Measurements from ENCODE around the gene VPS35L.
A peak's percentile ranks its signal among the peaks of the same experiment; 100 is the strongest.

Gene VPS35L

GRCh38 chr16:19691161-19691711 is 135.7 kb downstream of the VPS35L start:
- Histone ChIP-seq H3K27ac (ENCODE audit: low read length) (no peak overlapping the region), H3K27me3 (ENCODE audit: control insufficient read depth in 1 of 2, insufficient read depth in 2 of 2, low read length in 2 of 2) (no peaks in the 10 kb centered on the region), H3K9me3 (ENCODE audit: control insufficient read depth in 2 of 2, low read length in 2 of 2) (no peaks in the 10 kb centered on the region), H3K4me3 (ENCODE audit: low read length in 2 of 2) (no peak overlapping the region), H3K4me1 (ENCODE audit: control insufficient read depth, insufficient read depth, low read length) (peaks cover 3% of the 10 kb centered on the region), H3K9ac (ENCODE audit: low read length in 2 of 2) (no peak overlapping the region), H3K36me3 (ENCODE audit: control insufficient read depth in 2 of 2, insufficient read depth in 2 of 2, low read length in 2 of 2) (peaks cover 13 to 26% of the 10 kb centered on the region in 2 donors)

GRCh38 chr16:19694989-19695388 is 139.5 kb downstream of the VPS35L start:
- H3K4me1 ChIP-seq (ENCODE audit: control insufficient read depth, insufficient read depth, low read length): peaks cover 13% of the 10 kb centered on the region
- peaks cover 12 to 20% of the 10 kb centered on the region in 2 donors for H3K36me3 ChIP-seq (ENCODE audit: control insufficient read depth in 2 of 2, insufficient read depth in 2 of 2, low read length in 2 of 2)
- H3K9ac ChIP-seq (ENCODE audit: low read length in 2 of 2): no peak overlapping the region
- no peaks in the 10 kb centered on the region for H3K9me3 ChIP-seq (ENCODE audit: control insufficient read depth in 2 of 2, low read length in 2 of 2)
- no peaks in the 10 kb centered on the region for H3K27me3 ChIP-seq (ENCODE audit: control insufficient read depth in 1 of 2, insufficient read depth in 2 of 2, low read length in 2 of 2)
- no peak overlapping the region for H3K27ac ChIP-seq (ENCODE audit: low read length)
- H3K4me3 ChIP-seq (ENCODE audit: low read length in 2 of 2): no peak overlapping the region

- peak overlapping the region; percentile 41 for H3K27ac ChIP-seq (ENCODE audit: low read length)
- H3K9ac ChIP-seq (ENCODE audit: low read length in 2 of 2): no peak overlapping the region
- H3K9me3 ChIP-seq (ENCODE audit: control insufficient read depth in 2 of 2, low read length in 2 of 2): no peaks in the 10 kb centered on the region
- peaks cover 10 to 17% of the 10 kb centered on the region in 2 donors for H3K36me3 ChIP-seq (ENCODE audit: control insufficient read depth in 2 of 2, insufficient read depth in 2 of 2, low read length in 2 of 2)
- no peaks in the 10 kb centered on the region for H3K27me3 ChIP-seq (ENCODE audit: control insufficient read depth in 1 of 2, insufficient read depth in 2 of 2, low read length in 2 of 2)
- H3K4me3 ChIP-seq (ENCODE audit: low read length in 2 of 2): no peak overlapping the region
- H3K4me1 ChIP-seq (ENCODE audit: control insufficient read depth, insufficient read depth, low read length): peaks cover 16% of the 10 kb centered on the region
Measured at GRCh38 chr16:19696328-19696727, 140.8 kb downstream of the VPS35L start.

GRCh38 chr16:19696961-19697360 is 141.5 kb downstream of the VPS35L start:
- Histone ChIP-seq H3K9ac (ENCODE audit: low read length in 2 of 2) (no peak overlapping the region), H3K27me3 (ENCODE audit: control insufficient read depth in 1 of 2, insufficient read depth in 2 of 2, low read length in 2 of 2) (no peaks in the 10 kb centered on the region), H3K36me3 (ENCODE audit: control insufficient read depth in 2 of 2, insufficient read depth in 2 of 2, low read length in 2 of 2) (peaks cover 7 to 14% of the 10 kb centered on the region in 2 donors), H3K9me3 (ENCODE audit: control insufficient read depth in 2 of 2, low read length in 2 of 2) (no peaks in the 10 kb centered on the region), H3K27ac (ENCODE audit: low read length) (peak overlapping the region; percentile 37), H3K4me1 (ENCODE audit: control insufficient read depth, insufficient read depth, low read length) (peaks cover 16% of the 10 kb centered on the region), H3K4me3 (ENCODE audit: low read length in 2 of 2) (no peak overlapping the region)

DNA sequence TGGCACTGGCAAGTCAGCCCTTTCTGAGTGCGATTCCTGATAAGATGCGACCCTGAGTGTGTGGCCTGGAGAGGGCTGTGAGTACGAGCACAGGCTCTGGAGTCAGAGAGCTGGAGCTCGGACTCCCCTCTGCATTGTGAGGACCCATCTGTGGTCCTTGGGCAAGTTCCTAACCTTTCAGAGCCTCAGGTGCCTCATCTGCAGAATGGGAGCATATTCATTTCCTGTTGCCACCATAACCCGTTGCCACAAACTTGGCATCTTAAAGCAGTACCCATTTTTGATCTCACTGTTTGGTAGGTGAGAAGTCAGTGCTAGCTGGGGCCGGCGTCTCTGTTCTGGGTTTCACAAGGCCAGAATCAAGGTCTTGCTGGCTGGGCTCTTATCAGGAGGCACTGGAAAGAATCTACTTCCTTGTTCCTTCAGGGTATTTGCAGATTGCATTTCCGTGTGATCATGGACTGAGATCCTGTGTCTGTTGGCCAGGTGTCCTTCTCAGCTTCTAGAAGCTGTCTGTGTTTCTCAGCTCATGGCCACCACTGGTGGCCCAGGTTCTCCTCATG is 142.3 kb downstream of the VPS35L start:
- Histone ChIP-seq H3K4me3 (ENCODE audit: low read length in 2 of 2) (no peak overlapping the region), H3K36me3 (ENCODE audit: control insufficient read depth in 2 of 2, insufficient read depth in 2 of 2, low read length in 2 of 2) (peaks cover 4 to 16% of the 10 kb centered on the region in 2 donors), H3K27ac (ENCODE audit: low read length) (no peak overlapping the region), H3K9me3 (ENCODE audit: control insufficient read depth in 2 of 2, low read length in 2 of 2) (no peaks in the 10 kb centered on the region), H3K9ac (ENCODE audit: low read length in 2 of 2) (no peak overlapping the region), H3K4me1 (ENCODE audit: control insufficient read depth, insufficient read depth, low read length) (peaks cover 16% of the 10 kb centered on the region), H3K27me3 (ENCODE audit: control insufficient read depth in 1 of 2, insufficient read depth in 2 of 2, low read length in 2 of 2) (no peaks in the 10 kb centered on the region)

DNA sequence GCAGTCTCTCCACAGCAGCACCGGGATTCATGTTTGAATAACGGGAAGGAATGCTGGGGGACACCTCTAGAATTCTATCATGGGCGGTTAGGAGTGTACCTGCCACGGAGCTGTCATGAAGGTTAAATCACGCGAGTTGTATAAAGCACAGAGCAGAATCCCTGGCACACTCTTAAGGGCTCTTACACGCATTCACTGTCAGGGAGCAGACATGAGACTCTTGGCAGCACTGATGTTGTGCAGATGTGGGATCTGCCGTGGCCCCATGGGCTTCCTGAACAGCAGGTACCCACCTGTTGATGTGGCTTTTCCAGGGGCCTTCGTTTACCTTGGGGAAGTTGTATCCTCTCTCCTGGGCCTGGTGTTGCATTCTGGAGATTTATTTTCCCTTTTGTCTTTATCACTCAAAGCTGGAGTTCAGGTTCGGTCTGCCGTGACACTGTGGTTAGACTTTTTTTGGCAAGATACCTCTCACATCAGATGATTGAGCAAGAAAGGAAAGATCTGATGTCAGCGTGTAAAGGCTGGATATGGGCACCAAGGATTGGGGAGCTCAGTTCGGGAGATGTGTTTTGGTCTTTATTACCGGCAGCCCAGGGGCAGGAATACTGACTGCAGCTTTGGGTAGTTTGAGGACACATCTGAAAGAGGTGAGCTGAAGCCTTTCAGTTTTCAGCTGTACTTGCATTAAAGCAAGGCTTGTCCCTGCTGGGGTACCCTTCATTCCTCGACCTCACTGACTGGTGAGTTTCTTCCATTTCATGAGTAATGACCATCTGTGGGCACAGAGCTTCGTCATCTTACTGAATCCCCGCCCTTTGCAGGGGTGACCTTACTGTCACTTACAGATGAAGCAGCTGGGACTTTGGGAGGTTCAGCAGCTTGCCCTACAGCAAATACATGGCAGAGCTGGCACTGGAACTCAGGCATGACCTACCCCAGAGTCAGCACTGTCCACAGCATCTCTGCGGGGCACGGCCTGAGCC is 143.3 kb downstream of the VPS35L start:
- H3K27me3 ChIP-seq (ENCODE audit: control insufficient read depth in 1 of 2, insufficient read depth in 2 of 2, low read length in 2 of 2): no peaks in the 10 kb centered on the region
- no peak overlapping the region for H3K27ac ChIP-seq (ENCODE audit: low read length)
- peaks cover 16% of the 10 kb centered on the region for H3K4me1 ChIP-seq (ENCODE audit: control insufficient read depth, insufficient read depth, low read length)
- H3K9me3 ChIP-seq (ENCODE audit: control insufficient read depth in 2 of 2, low read length in 2 of 2): no peaks in the 10 kb centered on the region
- no peak overlapping the region for H3K4me3 ChIP-seq (ENCODE audit: low read length in 2 of 2)
- H3K36me3 ChIP-seq (ENCODE audit: control insufficient read depth in 2 of 2, insufficient read depth in 2 of 2, low read length in 2 of 2): peaks cover 7 to 24% of the 10 kb centered on the region in 2 donors
- H3K9ac ChIP-seq (ENCODE audit: low read length in 2 of 2): no peak overlapping the region

DNA sequence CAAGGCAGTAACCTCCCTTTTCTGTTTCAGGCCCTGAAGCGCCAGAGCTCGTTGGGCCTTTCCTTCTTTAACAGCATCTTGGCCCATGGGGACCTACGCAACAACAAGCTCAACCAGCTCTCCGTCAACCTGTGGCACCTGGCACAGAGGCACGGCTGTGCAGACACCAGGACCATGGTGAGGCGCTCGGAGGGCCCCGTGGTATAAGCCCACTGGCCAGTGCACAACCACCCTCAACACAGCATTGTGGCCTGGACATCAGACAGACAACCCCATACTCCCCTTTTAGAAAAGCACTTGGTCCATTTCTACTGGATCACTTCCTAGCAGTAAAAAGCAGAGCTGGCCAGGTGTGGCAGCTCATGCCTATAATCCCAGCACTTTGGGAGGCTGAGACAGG is 144.0 kb downstream of the VPS35L start:
- Histone ChIP-seq H3K9ac (ENCODE audit: low read length in 2 of 2) (no peak overlapping the region), H3K27ac (ENCODE audit: low read length) (no peak overlapping the region), H3K4me3 (ENCODE audit: low read length in 2 of 2) (no peak overlapping the region), H3K4me1 (ENCODE audit: control insufficient read depth, insufficient read depth, low read length) (peaks cover 17% of the 10 kb centered on the region), H3K27me3 (ENCODE audit: control insufficient read depth in 1 of 2, insufficient read depth in 2 of 2, low read length in 2 of 2) (no peaks in the 10 kb centered on the region), H3K36me3 (ENCODE audit: control insufficient read depth in 2 of 2, insufficient read depth in 2 of 2, low read length in 2 of 2) (peaks cover 9 to 27% of the 10 kb centered on the region in 2 donors), H3K9me3 (ENCODE audit: control insufficient read depth in 2 of 2, low read length in 2 of 2) (no peaks in the 10 kb centered on the region)

DNA sequence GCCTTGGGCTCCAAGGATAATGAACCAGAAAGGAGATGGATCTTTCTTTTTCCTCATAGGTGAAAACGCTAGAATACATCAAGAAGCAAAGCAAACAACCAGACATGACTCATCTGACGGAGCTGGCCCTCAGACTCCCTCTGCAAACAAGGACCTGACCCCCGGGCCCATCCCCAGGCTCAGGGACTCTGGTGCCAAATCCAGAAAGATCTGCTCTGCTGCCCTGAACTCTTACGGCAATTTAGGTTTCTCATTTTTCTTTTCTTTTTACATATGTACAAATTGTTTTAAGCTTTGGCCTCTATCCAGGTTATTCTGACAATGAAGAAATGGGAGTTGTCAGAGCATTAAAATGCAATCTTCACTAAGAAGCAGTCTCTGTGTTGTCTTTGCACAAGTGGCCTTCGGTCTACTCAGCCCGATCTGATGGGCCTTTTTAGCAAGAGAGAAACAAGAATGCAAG is 144.8 kb downstream of the VPS35L start:
- no peak overlapping the region for H3K9ac ChIP-seq (ENCODE audit: low read length in 2 of 2)
- no peak overlapping the region for H3K4me3 ChIP-seq (ENCODE audit: low read length in 2 of 2)
- no peaks in the 10 kb centered on the region for H3K27me3 ChIP-seq (ENCODE audit: control insufficient read depth in 1 of 2, insufficient read depth in 2 of 2, low read length in 2 of 2)
- H3K36me3 ChIP-seq (ENCODE audit: control insufficient read depth in 2 of 2, insufficient read depth in 2 of 2, low read length in 2 of 2): peaks cover 15 to 36% of the 10 kb centered on the region in 2 donors
- no peaks in the 10 kb centered on the region for H3K9me3 ChIP-seq (ENCODE audit: control insufficient read depth in 2 of 2, low read length in 2 of 2)
- H3K4me1 ChIP-seq (ENCODE audit: control insufficient read depth, insufficient read depth, low read length): peaks cover 19% of the 10 kb centered on the region
- H3K27ac ChIP-seq (ENCODE audit: low read length): peak overlapping the region; percentile 33

DNA sequence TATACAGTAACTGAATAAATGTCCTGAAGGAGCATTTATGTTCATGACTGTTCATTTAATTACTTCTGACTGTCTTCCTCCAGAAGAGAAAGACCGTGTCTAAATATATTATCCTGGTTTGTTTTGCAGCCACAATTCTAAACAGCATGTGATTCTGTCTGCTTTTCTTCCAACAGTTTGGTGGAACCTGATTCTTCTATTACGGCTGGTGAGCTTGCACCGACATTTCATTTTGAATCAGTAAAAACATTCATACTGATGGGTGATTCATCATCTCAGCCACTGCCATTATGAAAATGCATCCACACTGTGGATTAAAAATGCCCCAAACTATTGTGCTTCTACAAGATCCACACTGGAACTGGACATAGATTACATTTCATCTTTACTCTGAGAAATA is 145.6 kb downstream of the VPS35L start:
- Histone ChIP-seq H3K27me3 (ENCODE audit: control insufficient read depth in 1 of 2, insufficient read depth in 2 of 2, low read length in 2 of 2) (no peaks in the 10 kb centered on the region), H3K4me1 (ENCODE audit: control insufficient read depth, insufficient read depth, low read length) (peaks cover 17% of the 10 kb centered on the region), H3K36me3 (ENCODE audit: control insufficient read depth in 2 of 2, insufficient read depth in 2 of 2, low read length in 2 of 2) (peaks cover 22 to 42% of the 10 kb centered on the region in 2 donors), H3K4me3 (ENCODE audit: low read length in 2 of 2) (no peak overlapping the region), H3K27ac (ENCODE audit: low read length) (no peak overlapping the region), H3K9me3 (ENCODE audit: control insufficient read depth in 2 of 2, low read length in 2 of 2) (no peaks in the 10 kb centered on the region), H3K9ac (ENCODE audit: low read length in 2 of 2) (no peak overlapping the region)

DNA sequence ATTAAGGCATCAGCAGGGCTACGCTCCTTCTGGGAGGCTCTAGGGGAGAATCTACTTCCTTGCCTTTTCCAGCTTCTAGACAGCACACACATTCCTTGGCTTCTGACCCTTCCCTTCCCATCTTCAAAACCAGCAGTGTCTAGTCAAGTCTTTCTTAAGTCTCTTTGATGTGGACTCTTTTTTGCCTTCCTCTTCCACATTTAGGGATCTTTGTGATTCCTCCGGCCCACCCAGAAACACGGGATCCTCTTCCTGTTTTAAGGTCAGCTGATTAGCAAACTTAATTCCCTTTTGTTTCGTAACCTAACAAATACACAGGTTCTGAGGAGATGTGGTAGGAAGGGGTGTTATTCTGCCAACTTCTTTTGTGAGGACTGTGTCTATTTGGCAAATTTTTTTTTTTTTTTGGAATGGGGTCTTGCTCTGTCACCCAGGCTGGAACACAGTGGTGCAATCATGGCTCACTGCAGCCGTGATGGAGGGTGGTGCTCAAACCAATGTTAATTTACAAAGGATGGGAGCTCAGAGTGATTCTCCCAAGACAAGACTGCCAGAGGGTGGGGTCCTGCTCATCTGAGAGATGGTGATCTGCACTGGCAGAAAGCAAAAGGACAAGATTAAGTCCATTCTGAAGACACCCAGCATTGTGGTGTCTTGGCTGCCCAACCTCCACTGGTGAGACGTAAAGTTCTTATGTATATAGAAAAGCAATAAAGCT is 147.8 kb downstream of the VPS35L start:
- Histone ChIP-seq H3K27ac (ENCODE audit: low read length) (no peak overlapping the region), H3K36me3 (ENCODE audit: control insufficient read depth in 2 of 2, insufficient read depth in 2 of 2, low read length in 2 of 2) (peaks cover 25 to 43% of the 10 kb centered on the region in 2 donors), H3K4me3 (ENCODE audit: low read length in 2 of 2) (no peak overlapping the region), H3K4me1 (ENCODE audit: control insufficient read depth, insufficient read depth, low read length) (peaks cover 9% of the 10 kb centered on the region), H3K9me3 (ENCODE audit: control insufficient read depth in 2 of 2, low read length in 2 of 2) (no peaks in the 10 kb centered on the region), H3K27me3 (ENCODE audit: control insufficient read depth in 1 of 2, insufficient read depth in 2 of 2, low read length in 2 of 2) (no peaks in the 10 kb centered on the region), H3K9ac (ENCODE audit: low read length in 2 of 2) (no peak overlapping the region)
